NCI-H526 treated with DMSO at 0.1 percent for 48 hours (cell line): ENCODE results near the gene DKC1.

Experiments used
- DNase-seq: peaks from one replicate; lab custom pipeline; 2025; lab: John Stamatoyannopoulos, UW

Gene DKC1

GRCh38 chrX:154762537-154763296 is at the start of gene DKC1:
Gene DKC1 (plus strand): TSS chrX:154762864. CDS start chrX:154762966, 102 bp downstream.
- peak; percentile 98 for DNase-seq

GRCh38 chrX:154714925-154715324 is 47.7 kb upstream of the DKC1 start:
- DNase-seq: peak; percentile 61

GRCh38 chrX:154715825-154716224 is 46.8 kb upstream of the DKC1 start:
- DNase-seq: no peak

GRCh38 chrX:154717824-154718223 is 44.8 kb upstream of the DKC1 start:
- DNase-seq: peak; percentile 61

GRCh38 chrX:154718616-154719015 is 44.0 kb upstream of the DKC1 start:
- DNase-seq: no peak

GRCh38 chrX:154719132-154719675 is 43.5 kb upstream of the DKC1 start:
- no peak for DNase-seq

- no peak for DNase-seq
Measured at GRCh38 chrX:154720067-154720466, 42.6 kb upstream of the DKC1 start.

GRCh38 chrX:154721155-154721554 is 41.5 kb upstream of the DKC1 start:
- DNase-seq: no peak

- no peak for DNase-seq
Measured at GRCh38 chrX:154724993-154725756, 37.5 kb upstream of the DKC1 start.

- DNase-seq: no peak
Measured at GRCh38 chrX:154727418-154727817, 35.2 kb upstream of the DKC1 start.

GRCh38 chrX:154727871-154728270 is 34.8 kb upstream of the DKC1 start:
- DNase-seq: no peak

- no peak for DNase-seq
Measured at GRCh38 chrX:154728431-154729190, 34.1 kb upstream of the DKC1 start.

- no peak for DNase-seq
Measured at GRCh38 chrX:154729439-154729838, 33.2 kb upstream of the DKC1 start.

GRCh38 chrX:154730253-154730891 is 32.3 kb upstream of the DKC1 start:
- no peak for DNase-seq

GRCh38 chrX:154731184-154731583 is 31.5 kb upstream of the DKC1 start:
- DNase-seq: no peak

- DNase-seq: no peak
Measured at GRCh38 chrX:154731881-154732280, 30.8 kb upstream of the DKC1 start.

GRCh38 chrX:154732421-154733065 is 30.1 kb upstream of the DKC1 start:
- no peak for DNase-seq

GRCh38 chrX:154733066-154733425 is 29.6 kb upstream of the DKC1 start:
- no peak for DNase-seq

- DNase-seq: no peak
Measured at GRCh38 chrX:154734061-154734781, 28.4 kb upstream of the DKC1 start.

GRCh38 chrX:154735695-154736393 is 26.8 kb upstream of the DKC1 start:
- no peak for DNase-seq
